Measurements from ENCODE around the gene ERGIC2.

GRCh38 chr12:29350080-29350479 is 30.9 kb downstream of the ERGIC2 start:
- no peak for TF ChIP-seq POLR2A (IDR thresholded peaks at IDR 0.05)
- TF ChIP-seq CTCF (IDR thresholded peaks at IDR 0.05) = no peak
